SH-SY5Y (cell line): Measurements from ENCODE around the gene LRRC27.

Source experiments
- GATA2 ChIP-seq: IDR thresholded peaks from 2 replicates; pipeline ENCODE4 v1.6.1; 2011; ENCODE audit warnings: mild to moderate bottlenecking, low read depth, low read length
- GATA3 ChIP-seq: IDR thresholded peaks from 2 replicates; pipeline ENCODE4 v1.6.1; 2011; ENCODE audit warnings: low read depth, mild to moderate bottlenecking, low read length, moderate library complexity

LRRC27 gene

GRCh38 chr10:132353456-132354355, 21.7 kb downstream of the LRRC27 start:
- TF ChIP-seq GATA3 (no peak), GATA2 (no peak)

GRCh38 chr10:132354356-132355094, 22.5 kb downstream of the LRRC27 start:
- no peak for TF ChIP-seq GATA3
- TF ChIP-seq GATA2: no peak

GRCh38 chr10:132355297-132355696, 23.3 kb downstream of the LRRC27 start:
- TF ChIP-seq GATA3 (no peak), GATA2 (no peak)

- TF ChIP-seq GATA3: no peak
- TF ChIP-seq GATA2: no peak
Measured at GRCh38 chr10:132355754-132356153, 23.8 kb downstream of the LRRC27 start.

- no peak for TF ChIP-seq GATA2
- no peak for TF ChIP-seq GATA3
Measured at GRCh38 chr10:132356621-132357195, 24.7 kb downstream of the LRRC27 start.

GRCh38 chr10:132357286-132358058, 25.5 kb downstream of the LRRC27 start:
- TF ChIP-seq GATA2 (no peak), GATA3 (no peak)

- no peak for TF ChIP-seq GATA2
Measured at GRCh38 chr10:132359305-132360040, 27.5 kb downstream of the LRRC27 start.

- TF ChIP-seq GATA2 (no peak), GATA3 (no peak)
Measured at GRCh38 chr10:132360766-132361447, 28.9 kb downstream of the LRRC27 start.

GRCh38 chr10:132361581-132362101, 29.6 kb downstream of the LRRC27 start:
- TF ChIP-seq GATA3 (no peak), GATA2 (no peak)

GRCh38 chr10:132362151-132362611, 30.2 kb downstream of the LRRC27 start:
- TF ChIP-seq GATA2: no peak
- no peak for TF ChIP-seq GATA3

- no peak for TF ChIP-seq GATA3
- no peak for TF ChIP-seq GATA2
Measured at GRCh38 chr10:132363376-132363775, 31.4 kb downstream of the LRRC27 start.

GRCh38 chr10:132363921-132364593, 32.1 kb downstream of the LRRC27 start:
- TF ChIP-seq GATA3 (no peak), GATA2 (no peak)

- TF ChIP-seq GATA2: no peak
- no peak for TF ChIP-seq GATA3
Measured at GRCh38 chr10:132364594-132364970, 32.6 kb downstream of the LRRC27 start.
